ENCODE data around the gene CASZ1. TPM values are rescaled to one million over a fixed set of nuclear protein-coding genes. Genes with fewer than 3 reads are reported as not detected.

Gene CASZ1
- total and polyA plus RNA-seq, 9 of the 15 experiments (the other 6 are each of a cell fraction or from before 2014, with no cell fraction given) = 0.01 to 4.0 (median 0.76) TPM; not detected in 1

DNA sequence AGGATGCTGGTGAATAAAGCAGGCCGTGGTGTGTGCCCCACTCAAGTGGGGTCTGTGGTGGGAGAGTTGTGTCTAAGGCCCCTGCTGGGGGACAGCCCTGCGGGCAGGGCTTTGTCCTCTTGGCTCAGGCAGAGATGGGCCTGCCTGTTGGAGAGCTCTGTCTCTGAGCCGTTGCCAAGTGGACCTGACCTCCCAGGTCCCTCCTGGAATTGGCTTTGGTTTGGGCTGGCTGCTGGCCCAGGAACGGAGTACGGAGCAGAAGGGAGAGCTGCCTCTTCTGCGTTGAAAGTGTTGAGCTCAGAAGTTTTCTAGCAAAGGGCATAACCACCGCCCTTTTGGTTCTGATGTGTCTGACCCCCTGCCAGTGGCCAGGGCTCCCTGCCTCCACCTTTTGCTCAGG lies 167.8 kb downstream of the CASZ1 start:
- in situ Hi-C loops (cut with MboI) (no loop called here), intact Hi-C loops (cut with micrococcal nuclease) (no loop called here)
- Histone ChIP-seq H3K9me3 (replicated peaks; ENCODE audit: control insufficient read depth, insufficient read depth, low read depth, low read length) (no peaks in the 10 kb centered on the region), H3K4me3 (no peak overlapping the region), H3K4me1 (replicated peaks in 1 of 2; ENCODE audit: control insufficient read depth in 2 of 2, insufficient read depth in 2 of 2, low read length in 2 of 2) (peaks cover 0 to 27% of the 10 kb centered on the region in 2 experiments; a peak in 1 of 5 replicates), H3K79me2 (ENCODE audit: control insufficient read depth, insufficient read depth, low read length) (no peaks in the 10 kb centered on the region), H3K9ac (ENCODE audit: insufficient read depth in 1 of 2, low read depth in 2 of 2, low read length in 2 of 2) (peak overlapping the region in 1 of 2 experiments; percentile 39; a peak in 1 of 4 replicates), H3K4me2 (ENCODE audit: insufficient read depth, low read length) (no peak overlapping the region), H3K27me3 (ENCODE audit: control insufficient read depth in 2 of 2, insufficient read depth in 2 of 2, low read length in 2 of 2) (no peaks in the 10 kb centered on the region), H2AFZ (ENCODE audit: low read depth, low read length) (no peak overlapping the region), H3K9me1 (ENCODE audit: control insufficient read depth, insufficient read depth, low read length) (no peaks in the 10 kb centered on the region), H3K27ac (ENCODE audit: extremely low read depth, low read depth, low read length) (no peak overlapping the region), H3K36me3 (ENCODE audit: control insufficient read depth, insufficient read depth, low read length) (peaks cover 43% of the 10 kb centered on the region; the same call in 1 of the 3 replicates), H4K20me1 (replicated peaks; ENCODE audit: control insufficient read depth, insufficient read depth, low read length) (peaks cover 3% of the 10 kb centered on the region; the same call in 1 of the 2 replicates)
- ChIA-PET POLR2A (interaction anchor here (0.7 kb wide), 1 partner anchor 12 kb away, joined by 4 read pairs; no protein-coding TSS in a partner anchor), CTCF (ENCODE audit: low intra/inter-chr PET ratio) (no interaction called here)
- no peak for FAIRE-seq
- DNase-seq (ENCODE audit: extremely low read depth in 1 of 4, low spot score in 3 of 4) = no peak
- 81% methylated on average over 7 of the region's 7 CpGs for WGBS (ENCODE audit: insufficient coverage, low coverage, missing lambda C conversion rate)
- ATAC-seq = no peak
- BruUV-seq (replicated peaks) = no TSS peak
- TF ChIP-seq KLF16 (IDR thresholded peaks at IDR 0.05) (no peak), ZC3H11A (IDR thresholded peaks at IDR 0.05; ENCODE audit: low read depth, low read length) (no peak), MYNN (IDR thresholded peaks at IDR 0.05) (no peak), MYNN (CRISPR knock-in tag; IDR thresholded peaks at IDR 0.05) (no peak), ZFP36 (IDR thresholded peaks at IDR 0.05; ENCODE audit: low read depth, low read length, partially characterized antibody) (no peak), ZNF263 (CRISPR knock-in tag; IDR thresholded peaks at IDR 0.05; ENCODE audit: borderline replicate concordance) (no peak)
- TF ChIP-seq, protein P1, sequence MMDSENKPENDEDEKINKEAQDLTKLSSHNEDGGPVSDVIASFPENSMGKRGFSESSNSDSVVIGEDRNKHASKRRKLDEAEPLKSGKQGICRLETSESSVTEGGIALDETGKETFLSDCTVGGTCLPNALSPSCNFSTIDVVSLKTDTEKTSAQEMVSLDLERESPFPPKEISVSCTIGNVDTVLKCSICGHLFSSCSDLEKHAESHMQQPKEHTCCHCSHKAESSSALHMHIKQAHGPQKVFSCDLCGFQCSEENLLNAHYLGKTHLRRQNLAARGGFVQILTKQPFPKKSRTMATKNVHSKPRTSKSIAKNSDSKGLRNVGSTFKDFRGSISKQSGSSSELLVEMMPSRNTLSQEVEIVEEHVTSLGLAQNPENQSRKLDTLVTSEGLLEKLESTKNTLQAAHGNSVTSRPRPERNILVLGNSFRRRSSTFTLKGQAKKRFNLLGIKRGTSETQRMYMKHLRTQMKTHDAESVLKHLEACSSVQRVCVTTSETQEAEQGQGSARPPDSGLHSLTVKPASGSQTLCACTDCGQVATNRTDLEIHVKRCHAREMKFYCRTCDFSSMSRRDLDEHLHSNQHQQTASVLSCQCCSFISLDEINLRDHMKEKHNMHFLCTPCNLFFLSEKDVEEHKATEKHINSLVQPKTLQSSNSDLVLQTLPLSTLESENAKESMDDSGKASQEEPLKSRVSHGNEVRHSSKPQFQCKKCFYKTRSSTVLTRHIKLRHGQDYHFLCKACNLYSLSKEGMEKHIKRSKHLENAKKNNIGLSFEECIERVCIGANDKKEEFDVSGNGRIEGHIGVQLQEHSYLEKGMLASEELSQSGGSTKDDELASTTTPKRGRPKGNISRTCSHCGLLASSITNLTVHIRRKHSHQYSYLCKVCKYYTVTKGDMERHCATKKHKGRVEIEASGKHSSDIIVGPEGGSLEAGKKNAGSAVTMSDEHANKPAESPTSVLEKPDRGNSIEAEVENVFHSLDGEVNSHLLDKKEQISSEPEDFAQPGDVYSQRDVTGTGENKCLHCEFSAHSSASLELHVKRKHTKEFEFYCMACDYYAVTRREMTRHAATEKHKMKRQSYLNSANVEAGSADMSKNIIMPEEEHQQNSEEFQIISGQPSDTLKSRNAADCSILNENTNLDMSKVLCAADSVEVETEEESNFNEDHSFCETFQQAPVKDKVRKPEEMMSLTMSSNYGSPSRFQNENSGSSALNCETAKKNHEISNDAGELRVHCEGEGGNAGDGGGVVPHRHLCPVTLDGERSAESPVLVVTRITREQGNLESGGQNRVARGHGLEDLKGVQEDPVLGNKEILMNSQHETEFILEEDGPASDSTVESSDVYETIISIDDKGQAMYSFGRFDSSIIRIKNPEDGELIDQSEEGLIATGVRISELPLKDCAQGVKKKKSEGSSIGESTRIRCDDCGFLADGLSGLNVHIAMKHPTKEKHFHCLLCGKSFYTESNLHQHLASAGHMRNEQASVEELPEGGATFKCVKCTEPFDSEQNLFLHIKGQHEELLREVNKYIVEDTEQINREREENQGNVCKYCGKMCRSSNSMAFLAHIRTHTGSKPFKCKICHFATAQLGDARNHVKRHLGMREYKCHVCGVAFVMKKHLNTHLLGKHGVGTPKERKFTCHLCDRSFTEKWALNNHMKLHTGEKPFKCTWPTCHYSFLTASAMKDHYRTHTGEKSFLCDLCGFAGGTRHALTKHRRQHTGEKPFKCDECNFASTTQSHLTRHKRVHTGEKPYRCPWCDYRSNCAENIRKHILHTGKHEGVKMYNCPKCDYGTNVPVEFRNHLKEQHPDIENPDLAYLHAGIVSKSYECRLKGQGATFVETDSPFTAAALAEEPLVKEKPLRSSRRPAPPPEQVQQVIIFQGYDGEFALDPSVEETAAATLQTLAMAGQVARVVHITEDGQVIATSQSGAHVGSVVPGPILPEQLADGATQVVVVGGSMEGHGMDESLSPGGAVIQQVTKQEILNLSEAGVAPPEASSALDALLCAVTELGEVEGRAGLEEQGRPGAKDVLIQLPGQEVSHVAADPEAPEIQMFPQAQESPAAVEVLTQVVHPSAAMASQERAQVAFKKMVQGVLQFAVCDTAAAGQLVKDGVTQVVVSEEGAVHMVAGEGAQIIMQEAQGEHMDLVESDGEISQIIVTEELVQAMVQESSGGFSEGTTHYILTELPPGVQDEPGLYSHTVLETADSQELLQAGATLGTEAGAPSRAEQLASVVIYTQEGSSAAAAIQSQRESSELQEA (IDR thresholded peaks at IDR 0.05; ENCODE audit: low read depth) = no peak
- TF ChIP-seq, protein P2, sequence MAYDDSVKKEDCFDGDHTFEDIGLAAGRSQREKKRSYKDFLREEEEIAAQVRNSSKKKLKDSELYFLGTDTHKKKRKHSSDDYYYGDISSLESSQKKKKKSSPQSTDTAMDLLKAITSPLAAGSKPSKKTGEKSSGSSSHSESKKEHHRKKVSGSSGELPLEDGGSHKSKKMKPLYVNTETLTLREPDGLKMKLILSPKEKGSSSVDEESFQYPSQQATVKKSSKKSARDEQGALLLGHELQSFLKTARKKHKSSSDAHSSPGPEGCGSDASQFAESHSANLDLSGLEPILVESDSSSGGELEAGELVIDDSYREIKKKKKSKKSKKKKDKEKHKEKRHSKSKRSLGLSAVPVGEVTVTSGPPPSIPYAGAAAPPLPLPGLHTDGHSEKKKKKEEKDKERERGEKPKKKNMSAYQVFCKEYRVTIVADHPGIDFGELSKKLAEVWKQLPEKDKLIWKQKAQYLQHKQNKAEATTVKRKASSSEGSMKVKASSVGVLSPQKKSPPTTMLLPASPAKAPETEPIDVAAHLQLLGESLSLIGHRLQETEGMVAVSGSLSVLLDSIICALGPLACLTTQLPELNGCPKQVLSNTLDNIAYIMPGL (CRISPR knock-in tag; IDR thresholded peaks at IDR 0.05) = no peak
- TF ChIP-seq, protein P3, sequence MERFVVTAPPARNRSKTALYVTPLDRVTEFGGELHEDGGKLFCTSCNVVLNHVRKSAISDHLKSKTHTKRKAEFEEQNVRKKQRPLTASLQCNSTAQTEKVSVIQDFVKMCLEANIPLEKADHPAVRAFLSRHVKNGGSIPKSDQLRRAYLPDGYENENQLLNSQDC (CRISPR knock-in tag; IDR thresholded peaks at IDR 0.05) = no peak
- TF ChIP-seq, protein P4, sequence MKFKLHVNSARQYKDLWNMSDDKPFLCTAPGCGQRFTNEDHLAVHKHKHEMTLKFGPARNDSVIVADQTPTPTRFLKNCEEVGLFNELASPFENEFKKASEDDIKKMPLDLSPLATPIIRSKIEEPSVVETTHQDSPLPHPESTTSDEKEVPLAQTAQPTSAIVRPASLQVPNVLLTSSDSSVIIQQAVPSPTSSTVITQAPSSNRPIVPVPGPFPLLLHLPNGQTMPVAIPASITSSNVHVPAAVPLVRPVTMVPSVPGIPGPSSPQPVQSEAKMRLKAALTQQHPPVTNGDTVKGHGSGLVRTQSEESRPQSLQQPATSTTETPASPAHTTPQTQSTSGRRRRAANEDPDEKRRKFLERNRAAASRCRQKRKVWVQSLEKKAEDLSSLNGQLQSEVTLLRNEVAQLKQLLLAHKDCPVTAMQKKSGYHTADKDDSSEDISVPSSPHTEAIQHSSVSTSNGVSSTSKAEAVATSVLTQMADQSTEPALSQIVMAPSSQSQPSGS (CRISPR knock-in tag; IDR thresholded peaks at IDR 0.05) = no peak
- TF ChIP-seq, protein P5, sequence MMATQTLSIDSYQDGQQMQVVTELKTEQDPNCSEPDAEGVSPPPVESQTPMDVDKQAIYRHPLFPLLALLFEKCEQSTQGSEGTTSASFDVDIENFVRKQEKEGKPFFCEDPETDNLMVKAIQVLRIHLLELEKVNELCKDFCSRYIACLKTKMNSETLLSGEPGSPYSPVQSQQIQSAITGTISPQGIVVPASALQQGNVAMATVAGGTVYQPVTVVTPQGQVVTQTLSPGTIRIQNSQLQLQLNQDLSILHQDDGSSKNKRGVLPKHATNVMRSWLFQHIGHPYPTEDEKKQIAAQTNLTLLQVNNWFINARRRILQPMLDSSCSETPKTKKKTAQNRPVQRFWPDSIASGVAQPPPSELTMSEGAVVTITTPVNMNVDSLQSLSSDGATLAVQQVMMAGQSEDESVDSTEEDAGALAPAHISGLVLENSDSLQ (IDR thresholded peaks at IDR 0.05) = no peak
